Neural cell (in vitro differentiated cells): ENCODE results near the gene SNRPA. TPM values are rescaled to one million over a fixed set of nuclear protein-coding genes. Genes with fewer than 3 reads are reported as not detected.

ENCODE experiments used
- H2AFZ ChIP-seq: fragments of 200-600, 300-800 bp; sonication (generic), shearing (Covaris generic); 2 replicates; pipeline ENCODE4 v1.6.0; 2014; ENCODE audit warnings: low read depth, mild to moderate bottlenecking, antibody characterized with exemption, low read length, moderate library complexity
- H3F3A ChIP-seq: fragments of 200-600 bp; shearing (Covaris generic); 2 replicates; pipeline ENCODE4 v1.6.1; 2016; ENCODE audit warnings: mild to moderate bottlenecking, moderate library complexity, mixed read lengths, antibody characterized with exemption, low read length; ENCODE audit not compliant: insufficient read depth, poor library complexity, severe bottlenecking
- H3K27ac ChIP-seq: fragments of 200-600, 300-800 bp; sonication (generic), shearing (Covaris generic); 2 replicates; pipeline ENCODE4 v1.5.1; 2014; ENCODE audit warnings: mild to moderate bottlenecking, low read length, moderate library complexity
- H3K27me3 ChIP-seq: fragments of 300-800, 200-600 bp; sonication (generic), shearing (Covaris generic); 2 replicates; pipeline ENCODE4 v1.6.0; 2014; ENCODE audit warnings: mild to moderate bottlenecking, low read depth, low read length, moderate library complexity; ENCODE audit not compliant: insufficient read depth
- H3K36me3 ChIP-seq: fragments of 300-800, 200-600 bp; sonication (generic), shearing (Covaris generic); 2 replicates; pipeline ENCODE4 v1.5.1; 2014; ENCODE audit warnings: mild to moderate bottlenecking, antibody characterized with exemption, low read length, moderate library complexity; ENCODE audit not compliant: insufficient read depth
- H3K4me2 ChIP-seq: fragments of 300-800, 200-600 bp; sonication (generic), shearing (Covaris generic); 2 replicates; pipeline ENCODE4 v1.6.0; 2014; ENCODE audit warnings: mild to moderate bottlenecking, low read length
- H3K4me3 ChIP-seq: fragments of 300-800, 200-600 bp; sonication (generic), shearing (Covaris generic); 2 replicates; pipeline ENCODE4 v1.5.1; 2014; ENCODE audit warnings: mild to moderate bottlenecking, low read length, moderate library complexity
- H3K79me2 ChIP-seq: fragments of 200-600 bp; shearing (Covaris generic); replicated peaks from 2 replicates; pipeline ENCODE4 v1.6.0; 2014; ENCODE audit warnings: mild to moderate bottlenecking, low read length, moderate library complexity; ENCODE audit not compliant: insufficient read depth
- H3K9ac ChIP-seq: fragments of 300-800, 200-600 bp; sonication (generic), shearing (Covaris generic); 2 replicates; pipeline ENCODE4 v1.6.1; 2016; ENCODE audit warnings: mild to moderate bottlenecking, low read length, mixed read lengths
- H3K9me2 ChIP-seq: fragments of 200-600 bp; shearing (Covaris generic); 2 replicates; pipeline ENCODE4 v1.6.1; 2016; ENCODE audit warnings: mild to moderate bottlenecking, low read length, mixed read lengths; ENCODE audit not compliant: insufficient read depth
- H3K9me3 ChIP-seq: fragments of 200-600, 300-800 bp; sonication (generic), shearing (Covaris generic); 2 replicates; pipeline ENCODE4 v1.6.1; 2016; ENCODE audit warnings: mild to moderate bottlenecking, mixed run types, low read length, moderate library complexity, mixed read lengths
- H4K20me1 ChIP-seq: fragments of 200-600 bp; shearing (Covaris generic); 2 replicates; pipeline ENCODE4 v1.6.1; 2016; ENCODE audit warnings: mild to moderate bottlenecking, mixed run types; ENCODE audit not compliant: insufficient read depth
- EP300 ChIP-seq: fragments of 450-650 bp; conservative IDR thresholded peaks from 2 replicates; pipeline ENCODE4 v1.6.1; 2014; ENCODE audit warnings: antibody characterized with exemption, mild to moderate bottlenecking, moderate library complexity; ENCODE audit not compliant: poor library complexity, severe bottlenecking
- EZH2 ChIP-seq: fragments of 200-600, 300-800 bp; shearing (Covaris generic), sonication (generic); IDR thresholded peaks from 2 replicates; pipeline ENCODE4 v1.6.1; 2014; ENCODE audit warnings: antibody characterized with exemption, low read length, borderline replicate concordance, mild to moderate bottlenecking; ENCODE audit not compliant: insufficient read depth, poor library complexity, severe bottlenecking
- MXI1 ChIP-seq: fragments of 450-650 bp; conservative IDR thresholded peaks from 2 replicates; pipeline ENCODE4 v1.6.1; 2014; ENCODE audit warnings: antibody characterized with exemption, mild to moderate bottlenecking; ENCODE audit not compliant: poor library complexity, severe bottlenecking
- POLR2AphosphoS5 ChIP-seq: IDR thresholded peaks from 2 replicates; pipeline ENCODE4 v1.6.1; 2012
- RAD21 ChIP-seq: fragments of 450-650 bp; conservative IDR thresholded peaks from 2 replicates; pipeline ENCODE4 v1.6.1; 2014; ENCODE audit warnings: antibody characterized with exemption, mild to moderate bottlenecking, moderate library complexity
- SMC3 ChIP-seq: fragments of 450-650 bp; conservative IDR thresholded peaks from 2 replicates; pipeline ENCODE4 v1.6.1; 2014; ENCODE audit warnings: antibody characterized with exemption, mild to moderate bottlenecking, moderate library complexity; ENCODE audit not compliant: poor library complexity
- TAF1 ChIP-seq: IDR thresholded peaks from 2 replicates; pipeline ENCODE4 v1.6.1; 2012; ENCODE audit warnings: low read depth
- polyA plus RNA-seq: library from polyadenylated mRNA; depleted of rRNA; stranded (reverse); fragments of >200 nt; gene quantifications from 2 replicates; pipeline ENCODE4 v1.2.3, GENCODE V29; 2014
- TF ChIP-seq, protein P1 (sequence below): IDR thresholded peaks from 2 replicates; pipeline ENCODE4 v1.6.1; 2012; ENCODE audit warnings: borderline replicate concordance
- TF ChIP-seq, protein P2 (sequence below): fragments of 450-650 bp; IDR thresholded peaks from 2 replicates; pipeline ENCODE4 v1.5.1; 2014; ENCODE audit warnings: antibody characterized with exemption, mild to moderate bottlenecking, moderate library complexity; ENCODE audit not compliant: poor library complexity, severe bottlenecking

SNRPA gene
- polyA plus RNA-seq, 1 donor from 2014 or later: 29.9 TPM

DNA sequence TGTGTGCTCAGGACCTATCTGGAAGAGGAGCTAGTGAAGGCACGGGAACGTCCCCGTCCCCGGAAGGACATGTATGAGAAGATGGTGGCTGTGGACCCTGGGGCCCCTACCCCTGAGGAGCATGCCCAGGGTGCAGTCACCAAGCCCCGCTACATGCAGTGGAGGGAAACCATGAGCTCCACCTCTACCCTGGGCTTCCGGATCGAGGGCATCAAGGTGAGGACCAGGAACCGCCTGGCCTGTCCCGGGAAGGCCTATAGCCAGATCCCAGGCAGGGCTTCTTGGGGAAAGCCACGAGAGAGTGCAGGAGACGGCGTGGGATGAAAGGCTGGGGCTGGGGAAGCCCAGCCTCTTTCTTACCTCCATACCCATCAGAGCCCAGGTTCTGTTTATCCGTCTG, 17.9 kb upstream of the SNRPA start:
- H3K9ac ChIP-seq: no peak overlapping the region

DNA sequence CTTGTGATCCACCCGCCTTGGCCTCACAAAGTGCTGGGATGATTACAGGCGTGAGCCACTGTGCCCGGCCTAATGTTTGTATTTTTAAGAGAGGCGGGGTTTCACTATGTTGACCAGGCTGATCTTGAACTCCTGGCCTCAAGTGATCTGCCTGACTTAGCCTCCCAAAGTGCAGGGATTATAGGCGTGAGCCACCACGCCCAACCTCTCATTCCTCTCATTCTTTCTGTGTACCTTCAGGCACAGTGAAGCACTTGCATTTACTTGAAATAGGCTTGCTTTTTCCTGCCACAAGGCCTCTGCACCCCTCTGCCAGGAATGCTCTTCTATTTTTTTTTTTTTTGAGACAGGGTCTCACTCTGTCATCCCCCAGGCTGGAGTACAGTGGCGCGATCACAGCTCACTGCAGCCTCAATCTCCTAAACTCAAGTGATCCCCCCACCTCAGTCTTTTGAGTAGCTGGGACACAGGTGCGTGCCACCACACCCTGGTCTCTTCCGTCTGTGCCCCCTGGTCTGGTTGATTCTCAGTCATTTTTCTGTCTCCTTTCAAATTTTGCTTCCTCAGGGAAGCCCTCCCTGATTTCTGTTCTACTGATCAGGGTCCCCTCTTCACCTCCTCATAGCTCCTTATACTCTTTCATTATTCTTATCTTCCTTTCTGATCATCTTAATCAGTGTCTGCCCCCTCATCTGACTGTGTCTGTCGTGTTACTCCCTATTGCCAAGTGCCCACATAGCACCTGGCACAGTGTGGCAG, 15.8 kb upstream of the SNRPA start:
- no peak overlapping the region for H3K4me2 ChIP-seq
- H3K4me3 ChIP-seq: no peak overlapping the region
- no peaks in the 10 kb centered on the region for H3K36me3 ChIP-seq
- H3K27me3 ChIP-seq: no peaks in the 10 kb centered on the region
- no peak overlapping the region for H2AFZ ChIP-seq
- H3K27ac ChIP-seq: no peak overlapping the region
- no peaks in the 10 kb centered on the region for H3K9me3 ChIP-seq
- no peaks in the 10 kb centered on the region for H3K9me2 ChIP-seq
- TF ChIP-seq EZH2 (no peak), MXI1 (no peak), RAD21 (no peak), TAF1 (no peak), SMC3 (no peak), POLR2AphosphoS5 (no peak), EP300 (no peak)
- TF ChIP-seq, protein P1, sequence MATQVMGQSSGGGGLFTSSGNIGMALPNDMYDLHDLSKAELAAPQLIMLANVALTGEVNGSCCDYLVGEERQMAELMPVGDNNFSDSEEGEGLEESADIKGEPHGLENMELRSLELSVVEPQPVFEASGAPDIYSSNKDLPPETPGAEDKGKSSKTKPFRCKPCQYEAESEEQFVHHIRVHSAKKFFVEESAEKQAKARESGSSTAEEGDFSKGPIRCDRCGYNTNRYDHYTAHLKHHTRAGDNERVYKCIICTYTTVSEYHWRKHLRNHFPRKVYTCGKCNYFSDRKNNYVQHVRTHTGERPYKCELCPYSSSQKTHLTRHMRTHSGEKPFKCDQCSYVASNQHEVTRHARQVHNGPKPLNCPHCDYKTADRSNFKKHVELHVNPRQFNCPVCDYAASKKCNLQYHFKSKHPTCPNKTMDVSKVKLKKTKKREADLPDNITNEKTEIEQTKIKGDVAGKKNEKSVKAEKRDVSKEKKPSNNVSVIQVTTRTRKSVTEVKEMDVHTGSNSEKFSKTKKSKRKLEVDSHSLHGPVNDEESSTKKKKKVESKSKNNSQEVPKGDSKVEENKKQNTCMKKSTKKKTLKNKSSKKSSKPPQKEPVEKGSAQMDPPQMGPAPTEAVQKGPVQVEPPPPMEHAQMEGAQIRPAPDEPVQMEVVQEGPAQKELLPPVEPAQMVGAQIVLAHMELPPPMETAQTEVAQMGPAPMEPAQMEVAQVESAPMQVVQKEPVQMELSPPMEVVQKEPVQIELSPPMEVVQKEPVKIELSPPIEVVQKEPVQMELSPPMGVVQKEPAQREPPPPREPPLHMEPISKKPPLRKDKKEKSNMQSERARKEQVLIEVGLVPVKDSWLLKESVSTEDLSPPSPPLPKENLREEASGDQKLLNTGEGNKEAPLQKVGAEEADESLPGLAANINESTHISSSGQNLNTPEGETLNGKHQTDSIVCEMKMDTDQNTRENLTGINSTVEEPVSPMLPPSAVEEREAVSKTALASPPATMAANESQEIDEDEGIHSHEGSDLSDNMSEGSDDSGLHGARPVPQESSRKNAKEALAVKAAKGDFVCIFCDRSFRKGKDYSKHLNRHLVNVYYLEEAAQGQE: no peak
- TF ChIP-seq, protein P2, sequence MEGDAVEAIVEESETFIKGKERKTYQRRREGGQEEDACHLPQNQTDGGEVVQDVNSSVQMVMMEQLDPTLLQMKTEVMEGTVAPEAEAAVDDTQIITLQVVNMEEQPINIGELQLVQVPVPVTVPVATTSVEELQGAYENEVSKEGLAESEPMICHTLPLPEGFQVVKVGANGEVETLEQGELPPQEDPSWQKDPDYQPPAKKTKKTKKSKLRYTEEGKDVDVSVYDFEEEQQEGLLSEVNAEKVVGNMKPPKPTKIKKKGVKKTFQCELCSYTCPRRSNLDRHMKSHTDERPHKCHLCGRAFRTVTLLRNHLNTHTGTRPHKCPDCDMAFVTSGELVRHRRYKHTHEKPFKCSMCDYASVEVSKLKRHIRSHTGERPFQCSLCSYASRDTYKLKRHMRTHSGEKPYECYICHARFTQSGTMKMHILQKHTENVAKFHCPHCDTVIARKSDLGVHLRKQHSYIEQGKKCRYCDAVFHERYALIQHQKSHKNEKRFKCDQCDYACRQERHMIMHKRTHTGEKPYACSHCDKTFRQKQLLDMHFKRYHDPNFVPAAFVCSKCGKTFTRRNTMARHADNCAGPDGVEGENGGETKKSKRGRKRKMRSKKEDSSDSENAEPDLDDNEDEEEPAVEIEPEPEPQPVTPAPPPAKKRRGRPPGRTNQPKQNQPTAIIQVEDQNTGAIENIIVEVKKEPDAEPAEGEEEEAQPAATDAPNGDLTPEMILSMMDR: no peak
- H4K20me1 ChIP-seq: no peaks in the 10 kb centered on the region
- H3K9ac ChIP-seq: no peak overlapping the region
- H3F3A ChIP-seq: no peaks in the 10 kb centered on the region
- no peaks in the 10 kb centered on the region for H3K79me2 ChIP-seq

More for the DNA sequence above, 17.9 kb upstream of the SNRPA start:
- H3F3A ChIP-seq: no peaks in the 10 kb centered on the region
- H3K9me2 ChIP-seq: no peaks in the 10 kb centered on the region
- no peak overlapping the region for H3K27ac ChIP-seq
- H3K9me3 ChIP-seq: no peaks in the 10 kb centered on the region
- H3K27me3 ChIP-seq: no peaks in the 10 kb centered on the region
- H3K79me2 ChIP-seq: no peaks in the 10 kb centered on the region
- TF ChIP-seq, protein P1: no peak
- TF ChIP-seq EP300 (no peak), RAD21 (no peak), EZH2 (no peak), TAF1 (no peak), MXI1 (no peak), SMC3 (no peak), POLR2AphosphoS5 (no peak)
- TF ChIP-seq, protein P2: no peak
- no peaks in the 10 kb centered on the region for H4K20me1 ChIP-seq
- H2AFZ ChIP-seq: no peak overlapping the region
- H3K36me3 ChIP-seq: no peaks in the 10 kb centered on the region
- no peak overlapping the region for H3K4me3 ChIP-seq
- no peak overlapping the region for H3K4me2 ChIP-seq
